ENCODE results near the gene ZNF548. TPM values are rescaled to one million over a fixed set of nuclear protein-coding genes. Genes with fewer than 3 reads are reported as not detected.

Gene ZNF548
- polyA plus RNA-seq, 3 donors: 4.6 to 20.7 (median 6.0) TPM

GRCh38 chr19:57376151-57376550, 13.5 kb upstream of the ZNF548 start:
- 98% methylated on average over 5 of the region's 6 CpGs for WGBS (ENCODE audit: insufficient coverage)
- Mint-ChIP-seq H3K4me1 (no peaks in the 10 kb centered on the region), H3K27ac (no peak overlapping the region)

GRCh38 chr19:57377498-57378146, 12.0 kb upstream of the ZNF548 start:
- H3K79me2 ChIP-seq (ENCODE audit: insufficient read depth, low read length): no peaks in the 10 kb centered on the region
- H3K27ac ChIP-seq (ENCODE audit: low read depth in 1 of 2, low read length in 2 of 2): no peak overlapping the region
- H3K4me2 ChIP-seq (replicated peaks; ENCODE audit: extremely low read depth, low read length, poor library complexity, severe bottlenecking): no peak overlapping the region
- no peak for TF ChIP-seq CTCF (IDR thresholded peaks at IDR 0.05)
- H2AFZ ChIP-seq (ENCODE audit: insufficient read depth, low read depth, low read length, poor library complexity, severe bottlenecking): no peak overlapping the region
- intact Hi-C loops (cut with micrococcal nuclease): no loop called here
- peaks cover 77 to 84% of the 10 kb centered on the region in 2 donors for H3K9me3 ChIP-seq (replicated peaks in 1 of 2; ENCODE audit: control insufficient read depth in 1 of 2, insufficient read depth in 1 of 2, low read length in 2 of 2)
- no peaks in the 10 kb centered on the region for H4K20me1 ChIP-seq (ENCODE audit: insufficient read depth, low read length)
- Mint-ChIP-seq H3K27me3 (ENCODE audit: low read depth in 3 of 3) (no peaks in the 10 kb centered on the region), H3K4me1 (no peaks in the 10 kb centered on the region), H3K4me3 (no peak overlapping the region), H3K36me3 (peaks cover 42 to 47% of the 10 kb centered on the region in 2 donors), H3K27ac (no peak overlapping the region), H3K9me3 (peaks cover 64 to 96% (median 88%) of the 10 kb centered on the region in 7 donors)
- no CpG with 5 or more reads among the region's 3 CpGs for WGBS (ENCODE audit: insufficient coverage)
- H3K36me3 ChIP-seq (replicated peaks in 1 of 2; ENCODE audit: control insufficient read depth in 1 of 2, insufficient read depth in 2 of 2, low read length in 2 of 2): peaks cover 13 to 57% of the 10 kb centered on the region in 2 donors
- H3K9ac ChIP-seq (ENCODE audit: insufficient read depth, low read length, poor library complexity, severe bottlenecking): no peak overlapping the region
- DNase-seq: no peak
- peak overlapping the region in 1 of 3 experiments; percentile 23 for H3K4me3 ChIP-seq (replicated peaks in 1 of 3; ENCODE audit: low read depth in 2 of 3, low read length in 3 of 3)
- H3K27me3 ChIP-seq (ENCODE audit: control insufficient read depth in 2 of 2, insufficient read depth in 2 of 2, low read length in 2 of 2): no peaks in the 10 kb centered on the region
- H3K4me1 ChIP-seq (ENCODE audit: control insufficient read depth in 1 of 2, insufficient read depth in 2 of 2, low read length in 2 of 2): no peaks in the 10 kb centered on the region

More at GRCh38 chr19:57376151-57376550, 13.5 kb upstream of the ZNF548 start:
- no peak overlapping the region for H3K4me3 Mint-ChIP-seq
- no peak for DNase-seq
- H3K9me3 ChIP-seq (replicated peaks in 1 of 2; ENCODE audit: control insufficient read depth in 1 of 2, insufficient read depth in 1 of 2, low read length in 2 of 2): peaks cover 71 to 95% of the 10 kb centered on the region in 2 donors
- no peaks in the 10 kb centered on the region for H3K4me1 ChIP-seq (ENCODE audit: control insufficient read depth in 1 of 2, insufficient read depth in 2 of 2, low read length in 2 of 2)
- H3K4me2 ChIP-seq (replicated peaks; ENCODE audit: extremely low read depth, low read length, poor library complexity, severe bottlenecking): no peak overlapping the region
- no peak overlapping the region for H2AFZ ChIP-seq (ENCODE audit: insufficient read depth, low read depth, low read length, poor library complexity, severe bottlenecking)
- H3K9ac ChIP-seq (ENCODE audit: insufficient read depth, low read length, poor library complexity, severe bottlenecking): no peak overlapping the region
- no peaks in the 10 kb centered on the region for H3K27me3 ChIP-seq (ENCODE audit: control insufficient read depth in 2 of 2, insufficient read depth in 2 of 2, low read length in 2 of 2)
- no peaks in the 10 kb centered on the region for H3K79me2 ChIP-seq (ENCODE audit: insufficient read depth, low read length)
- intact Hi-C loops (cut with micrococcal nuclease): no loop called here
- peaks cover 56 to 62% of the 10 kb centered on the region in 2 donors for H3K36me3 Mint-ChIP-seq
- TF ChIP-seq CTCF (IDR thresholded peaks at IDR 0.05): no peak
- H3K27ac ChIP-seq (ENCODE audit: low read depth in 1 of 2, low read length in 2 of 2): no peak overlapping the region
- H4K20me1 ChIP-seq (ENCODE audit: insufficient read depth, low read length): no peaks in the 10 kb centered on the region
- H3K9me3 Mint-ChIP-seq: peaks cover 73 to 96% (median 80%) of the 10 kb centered on the region in 7 donors
- H3K4me3 ChIP-seq (replicated peaks in 1 of 3; ENCODE audit: low read depth in 2 of 3, low read length in 3 of 3): no peak overlapping the region
- H3K27me3 Mint-ChIP-seq (ENCODE audit: low read depth in 3 of 3): no peaks in the 10 kb centered on the region
- H3K36me3 ChIP-seq (replicated peaks in 1 of 2; ENCODE audit: control insufficient read depth in 1 of 2, insufficient read depth in 2 of 2, low read length in 2 of 2): peaks cover 15 to 72% of the 10 kb centered on the region in 2 donors

Data from CD14-positive monocyte (primary cell).